ENCODE results near the gene NLGN1. TPM values are rescaled to one million over a fixed set of nuclear protein-coding genes. Genes with fewer than 3 reads are reported as not detected.

The NLGN1 gene
- total RNA-seq, 2 experiments from 2014 or later = not detected

GRCh38 chr3:173800154-173800553, 402.6 kb downstream of the NLGN1 start:
- CTCF ChIA-PET = no interaction called here
- POLR2A ChIA-PET = no interaction called here

GRCh38 chr3:173814809-173815208, 417.3 kb downstream of the NLGN1 start:
- CTCF ChIA-PET = no interaction called here
- POLR2A ChIA-PET = no interaction called here

GRCh38 chr3:173819368-173819767, 421.8 kb downstream of the NLGN1 start:
- POLR2A ChIA-PET = no interaction called here
- CTCF ChIA-PET = no interaction called here

GRCh38 chr3:173823911-173824460, 426.4 kb downstream of the NLGN1 start:
- CTCF ChIA-PET = no interaction called here
- POLR2A ChIA-PET = no interaction called here

GRCh38 chr3:173825730-173826129, 428.2 kb downstream of the NLGN1 start:
- CTCF ChIA-PET = no interaction called here
- POLR2A ChIA-PET = no interaction called here

- ChIA-PET CTCF (no interaction called here), POLR2A (no interaction called here)
These were observed 428.9 kb downstream of the NLGN1 start for GRCh38 chr3:173826416-173826815.

- ChIA-PET POLR2A (no interaction called here), CTCF (no interaction called here)
These were observed 429.5 kb downstream of the NLGN1 start for GRCh38 chr3:173826901-173827609.

- ChIA-PET POLR2A (no interaction called here), CTCF (no interaction called here)
These were observed 441.1 kb downstream of the NLGN1 start for GRCh38 chr3:173838644-173839043.

GRCh38 chr3:173839859-173840258, 442.3 kb downstream of the NLGN1 start:
- POLR2A ChIA-PET = no interaction called here
- CTCF ChIA-PET = no interaction called here

GRCh38 chr3:173841334-173841733, 443.8 kb downstream of the NLGN1 start:
- ChIA-PET CTCF (no interaction called here), POLR2A (no interaction called here)

GRCh38 chr3:173843060-173843459, 445.5 kb downstream of the NLGN1 start:
- CTCF ChIA-PET = no interaction called here

GRCh38 chr3:173846584-173846983, 449.0 kb downstream of the NLGN1 start:
- ChIA-PET CTCF (no interaction called here), POLR2A (no interaction called here)

More at GRCh38 chr3:173843060-173843459, 445.5 kb downstream of the NLGN1 start:
- POLR2A ChIA-PET = no interaction called here

GRCh38 chr3:173849489-173849888, 451.9 kb downstream of the NLGN1 start:
- ChIA-PET POLR2A (no interaction called here), CTCF (no interaction called here)

- ChIA-PET POLR2A (no interaction called here), CTCF (no interaction called here)
These were observed 459.6 kb downstream of the NLGN1 start for GRCh38 chr3:173857154-173857553.

GRCh38 chr3:173862701-173863100, 465.2 kb downstream of the NLGN1 start:
- CTCF ChIA-PET = no interaction called here
- POLR2A ChIA-PET = no interaction called here

GRCh38 chr3:173863551-173863950, 466.0 kb downstream of the NLGN1 start:
- CTCF ChIA-PET = no interaction called here
- POLR2A ChIA-PET = no interaction called here

- POLR2A ChIA-PET = no interaction called here
- CTCF ChIA-PET = no interaction called here
These were observed 468.5 kb downstream of the NLGN1 start for GRCh38 chr3:173865900-173866498.

GRCh38 chr3:173869766-173870165, 472.2 kb downstream of the NLGN1 start:
- POLR2A ChIA-PET = no interaction called here
- CTCF ChIA-PET = no interaction called here

GRCh38 chr3:173870976-173871375, 473.4 kb downstream of the NLGN1 start:
- POLR2A ChIA-PET = no interaction called here
- CTCF ChIA-PET = no interaction called here

GRCh38 chr3:173875790-173876189, 478.2 kb downstream of the NLGN1 start:
- POLR2A ChIA-PET = no interaction called here
- CTCF ChIA-PET = no interaction called here

- POLR2A ChIA-PET = no interaction called here
- CTCF ChIA-PET = no interaction called here
These were observed 478.9 kb downstream of the NLGN1 start for GRCh38 chr3:173876476-173876875.

- CTCF ChIA-PET = no interaction called here
- POLR2A ChIA-PET = no interaction called here
These were observed 490.3 kb downstream of the NLGN1 start for GRCh38 chr3:173887888-173888287.

Measured in activated CD8-positive, alpha-beta memory T cell treated with anti-CD3 and anti-CD28 coated beads for 36 hours (primary cell).